Stimulated activated CD4-positive, alpha-beta T cell treated with anti-CD3 and anti-CD28 coated beads, Interleukin-12 subunit alpha, Interleukin-12 subunit beta, amount 100 ng/mL, for 48 hours (primary cell): ENCODE measurements around the gene NAT9.
A peak's percentile ranks its signal among the peaks of the same experiment; 100 is the strongest.

Experiments used
- DNase-seq, 3 donors: peaks; one replicate each; pipeline ENCODE4 v3.0.0-alpha.2; 2020; ENCODE audit warnings: low read depth in 2 of 3, low spot score in 1 of 3

Gene NAT9

GRCh38 chr17:74776044-74776962, at the start of gene NAT9:
Gene NAT9 (minus strand): TSS chr17:74776345. CDS start chr17:74775698, 647 bp downstream.
- DNase-seq: peak; percentile 97 to 99 (median 99)

GRCh38 chr17:74824961-74825627, 48.9 kb upstream of the NAT9 start:
- DNase-seq: no peak

GRCh38 chr17:74822939-74823367, 46.8 kb upstream of the NAT9 start:
- no peak for DNase-seq

- DNase-seq: no peak
These were observed 46.3 kb upstream of the NAT9 start for GRCh38 chr17:74822335-74822938.

- no peak for DNase-seq
These were observed 45.6 kb upstream of the NAT9 start for GRCh38 chr17:74821655-74822334.

- DNase-seq: no peak
These were observed 43.8 kb upstream of the NAT9 start for GRCh38 chr17:74819801-74820436.

GRCh38 chr17:74818291-74818938, 42.3 kb upstream of the NAT9 start:
- no peak for DNase-seq

- DNase-seq: no peak
These were observed 40.9 kb upstream of the NAT9 start for GRCh38 chr17:74816905-74817620.

- DNase-seq: no peak
These were observed 39.6 kb upstream of the NAT9 start for GRCh38 chr17:74815550-74816370.

- DNase-seq: no peak
These were observed 38.9 kb upstream of the NAT9 start for GRCh38 chr17:74815067-74815466.

GRCh38 chr17:74814453-74814852, 38.3 kb upstream of the NAT9 start:
- DNase-seq: no peak

- no peak for DNase-seq
These were observed 36.2 kb upstream of the NAT9 start for GRCh38 chr17:74812109-74813009.

GRCh38 chr17:74810699-74811485, 34.7 kb upstream of the NAT9 start:
- DNase-seq: no peak

GRCh38 chr17:74808714-74809430, 32.7 kb upstream of the NAT9 start:
- no peak for DNase-seq

GRCh38 chr17:74807925-74808324, 31.8 kb upstream of the NAT9 start:
- no peak for DNase-seq

GRCh38 chr17:74807441-74807840, 31.3 kb upstream of the NAT9 start:
- DNase-seq: no peak
